ENCODE measurements around the gene PRKAR1A.

The PRKAR1A gene

GRCh38 chr17:68501074-68501473 is 11.2 kb upstream of the PRKAR1A start:
- TF ChIP-seq ZNF366 (tag by site-specific recombination; conservative IDR thresholded peaks at IDR 0.05) (no peak), HIC1 (tag by site-specific recombination; IDR thresholded peaks at IDR 0.05) (no peak), INSM2 (tag by site-specific recombination; IDR thresholded peaks at IDR 0.05) (no peak), OSR2 (tag by site-specific recombination; IDR thresholded peaks at IDR 0.05) (no peak)
- CTCF ChIA-PET, result interaction anchor here (0.7 kb wide), 1 partner anchor 1108 kb away, joined by 3 read pairs; no protein-coding TSS in a partner anchor
- Histone ChIP-seq H3K36me3 (ENCODE audit: control insufficient read depth in 2 of 2, insufficient read depth in 1 of 2, low read length in 2 of 2) (no peaks in the 10 kb centered on the region), H3K4me1 (ENCODE audit: control insufficient read depth, insufficient read depth, low read length) (no peaks in the 10 kb centered on the region; the same call in 1 of the 2 replicates), H3K27ac (ENCODE audit: extremely low read depth, low read depth, low read length) (no peak overlapping the region), H3K9me3 (ENCODE audit: control insufficient read depth, insufficient read depth, low read depth, low read length) (no peaks in the 10 kb centered on the region), H3K4me3 (ENCODE audit: low read depth, low read length) (no peak overlapping the region)
- POLR2A ChIA-PET, result interaction anchor here (0.6 kb wide), 1 partner anchor 169 kb away, joined by 6 read pairs; no protein-coding TSS in a partner anchor

GRCh38 chr17:68505951-68506350 is 6.3 kb upstream of the PRKAR1A start:
- no peaks in the 10 kb centered on the region for H3K9me3 ChIP-seq (ENCODE audit: control insufficient read depth, insufficient read depth, low read depth, low read length)
- ChIA-PET CTCF (no interaction called here), POLR2A (no interaction called here)
- no peak overlapping the region for H3K4me3 ChIP-seq (ENCODE audit: low read depth, low read length)
- peaks cover 12% of the 10 kb centered on the region for H3K4me1 ChIP-seq (ENCODE audit: control insufficient read depth, insufficient read depth, low read length)
- no peak overlapping the region for H3K27ac ChIP-seq (ENCODE audit: extremely low read depth, low read depth, low read length)
- H3K36me3 ChIP-seq (ENCODE audit: control insufficient read depth in 2 of 2, insufficient read depth in 1 of 2, low read length in 2 of 2), result no peaks in the 10 kb centered on the region
- TF ChIP-seq ZNF138 (tag by site-specific recombination; IDR thresholded peaks at IDR 0.05; ENCODE audit: borderline replicate concordance) (no peak), ZNF513 (tag by site-specific recombination; IDR thresholded peaks at IDR 0.05) (no peak), ZBTB6 (tag by site-specific recombination; IDR thresholded peaks at IDR 0.05) (no peak), ZNF324 (tag by site-specific recombination; IDR thresholded peaks at IDR 0.05) (no peak), ZNF394 (tag by site-specific recombination; IDR thresholded peaks at IDR 0.05; ENCODE audit: borderline replicate concordance) (no peak), ZNF596 (tag by site-specific recombination; IDR thresholded peaks at IDR 0.05) (no peak), ZNF660 (tag by site-specific recombination; IDR thresholded peaks at IDR 0.05) (no peak), ZNF677 (tag by site-specific recombination; IDR thresholded peaks at IDR 0.05) (no peak), ZNF112 (tag by site-specific recombination; IDR thresholded peaks at IDR 0.05) (no peak), ZNF24 (tag by site-specific recombination; IDR thresholded peaks at IDR 0.05) (no peak), PRDM4 (tag by site-specific recombination; IDR thresholded peaks at IDR 0.05) (no peak), ZNF302 (tag by site-specific recombination; IDR thresholded peaks at IDR 0.05; ENCODE audit: low read depth) (no peak), ZFP41 (tag by site-specific recombination; IDR thresholded peaks at IDR 0.05; ENCODE audit: borderline replicate concordance) (no peak), KLF1 (tag by site-specific recombination; IDR thresholded peaks at IDR 0.05) (no peak), GLIS2 (tag by site-specific recombination; IDR thresholded peaks at IDR 0.05) (no peak), SP3 (tag by site-specific recombination; IDR thresholded peaks at IDR 0.05) (no peak), ZNF501 (tag by site-specific recombination; IDR thresholded peaks at IDR 0.05) (no peak), WT1 (tag by site-specific recombination; IDR thresholded peaks at IDR 0.05) (no peak), SCRT1 (tag by site-specific recombination; IDR thresholded peaks at IDR 0.05; ENCODE audit: borderline replicate concordance) (no peak)

Measured in HEK293 (cell line).